LNCaP clone FGC (cell line): ENCODE results near the gene SLC39A10.
"Not testable (repeated sequence)": the region's sequence is repeated elsewhere in the genome, so short reads cannot be mapped to it uniquely, and the experiment has no call there.

Source experiments
- DNase-seq: peaks from one replicate; pipeline ENCODE4 v3.0.0-alpha.2; 2011; ENCODE audit warnings: low read depth
- H3K4me3 ChIP-seq: 2 replicates; pipeline ENCODE4 v1.5.1; 2011; ENCODE audit warnings: mild to moderate bottlenecking, low read depth, low read length, control low read depth
- TF ChIP-seq, protein P1 (sequence below): IDR thresholded peaks from 2 replicates; pipeline ENCODE4 v1.5.1; 2012; ENCODE audit warnings: mild to moderate bottlenecking; ENCODE audit not compliant: control insufficient read depth, insufficient read depth; ENCODE audit errors: extremely low read depth

The SLC39A10 gene

DNA sequence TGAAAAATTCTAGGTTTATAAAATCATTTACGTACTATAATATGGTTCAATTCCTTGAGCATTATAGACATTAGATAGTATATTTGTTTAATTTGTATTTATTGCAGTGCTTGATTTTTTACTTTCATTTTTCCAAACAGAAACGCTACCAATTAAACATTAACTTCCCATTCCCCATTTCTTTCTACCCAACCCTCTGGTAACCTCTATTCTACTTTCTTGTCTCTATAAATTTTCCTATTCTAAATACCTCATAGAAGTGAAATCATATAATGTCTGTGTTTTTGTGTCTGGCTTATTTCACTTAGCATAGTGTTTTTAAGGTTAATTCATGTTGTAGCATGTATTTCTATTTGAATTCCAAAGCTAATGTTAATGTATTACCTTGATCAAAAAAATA, 11.6 kb upstream of the SLC39A10 start:
- TF ChIP-seq, protein P1, sequence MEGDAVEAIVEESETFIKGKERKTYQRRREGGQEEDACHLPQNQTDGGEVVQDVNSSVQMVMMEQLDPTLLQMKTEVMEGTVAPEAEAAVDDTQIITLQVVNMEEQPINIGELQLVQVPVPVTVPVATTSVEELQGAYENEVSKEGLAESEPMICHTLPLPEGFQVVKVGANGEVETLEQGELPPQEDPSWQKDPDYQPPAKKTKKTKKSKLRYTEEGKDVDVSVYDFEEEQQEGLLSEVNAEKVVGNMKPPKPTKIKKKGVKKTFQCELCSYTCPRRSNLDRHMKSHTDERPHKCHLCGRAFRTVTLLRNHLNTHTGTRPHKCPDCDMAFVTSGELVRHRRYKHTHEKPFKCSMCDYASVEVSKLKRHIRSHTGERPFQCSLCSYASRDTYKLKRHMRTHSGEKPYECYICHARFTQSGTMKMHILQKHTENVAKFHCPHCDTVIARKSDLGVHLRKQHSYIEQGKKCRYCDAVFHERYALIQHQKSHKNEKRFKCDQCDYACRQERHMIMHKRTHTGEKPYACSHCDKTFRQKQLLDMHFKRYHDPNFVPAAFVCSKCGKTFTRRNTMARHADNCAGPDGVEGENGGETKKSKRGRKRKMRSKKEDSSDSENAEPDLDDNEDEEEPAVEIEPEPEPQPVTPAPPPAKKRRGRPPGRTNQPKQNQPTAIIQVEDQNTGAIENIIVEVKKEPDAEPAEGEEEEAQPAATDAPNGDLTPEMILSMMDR = no peak
- no peak overlapping the region for H3K4me3 ChIP-seq
- DNase-seq = no peak

- no peak overlapping the region for H3K4me3 ChIP-seq
- no peak for DNase-seq
- TF ChIP-seq, protein P1 = no peak
Observed at GRCh38 chr2:195646424-195646823, 10.6 kb upstream of the SLC39A10 start.

GRCh38 chr2:195647302-195647701, 9.7 kb upstream of the SLC39A10 start:
- no peak for DNase-seq
- no peak overlapping the region for H3K4me3 ChIP-seq
- TF ChIP-seq, protein P1 = no peak

DNA sequence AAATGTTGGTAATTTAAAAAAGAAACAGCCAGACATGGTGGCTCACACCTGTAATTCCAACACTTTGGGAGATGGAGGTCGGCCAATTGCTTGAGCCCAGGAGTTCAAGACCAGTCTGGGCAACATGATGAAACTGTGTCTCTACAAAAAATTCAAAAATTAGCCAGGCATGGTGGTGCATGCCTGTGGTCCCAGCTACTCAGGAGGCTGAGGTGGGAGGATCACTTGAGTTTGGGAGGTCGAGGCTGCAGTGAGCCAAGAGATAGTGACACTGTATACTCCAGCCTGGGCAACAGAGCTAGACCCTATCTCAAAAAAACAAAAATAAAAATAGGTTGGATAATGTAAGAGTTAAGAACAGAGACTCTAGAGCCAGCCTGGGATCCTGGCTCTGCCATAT, 8.7 kb upstream of the SLC39A10 start:
- not testable (repeated sequence) for H3K4me3 ChIP-seq, DNase-seq

DNA sequence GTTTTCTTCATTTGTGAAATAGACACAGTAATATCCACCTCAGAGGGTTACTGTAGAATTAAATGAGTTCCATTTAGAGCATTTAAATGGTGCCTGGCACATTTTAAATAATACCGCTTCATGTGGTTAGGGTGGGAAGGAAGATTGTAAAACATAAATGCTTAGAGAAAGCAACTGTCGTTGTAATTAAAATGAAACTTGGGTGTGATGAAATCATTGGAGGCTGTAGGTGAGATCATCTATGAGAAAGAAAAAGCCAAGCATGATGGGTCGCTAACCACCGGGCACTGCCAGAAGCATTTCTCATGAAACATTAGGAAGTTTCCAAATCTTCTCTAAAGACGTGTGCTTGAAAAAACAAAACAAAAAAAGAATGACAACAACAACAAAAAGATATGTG, 8.2 kb upstream of the SLC39A10 start:
- no peak for DNase-seq
- TF ChIP-seq, protein P1 = no peak
- H3K4me3 ChIP-seq = no peak overlapping the region

DNA sequence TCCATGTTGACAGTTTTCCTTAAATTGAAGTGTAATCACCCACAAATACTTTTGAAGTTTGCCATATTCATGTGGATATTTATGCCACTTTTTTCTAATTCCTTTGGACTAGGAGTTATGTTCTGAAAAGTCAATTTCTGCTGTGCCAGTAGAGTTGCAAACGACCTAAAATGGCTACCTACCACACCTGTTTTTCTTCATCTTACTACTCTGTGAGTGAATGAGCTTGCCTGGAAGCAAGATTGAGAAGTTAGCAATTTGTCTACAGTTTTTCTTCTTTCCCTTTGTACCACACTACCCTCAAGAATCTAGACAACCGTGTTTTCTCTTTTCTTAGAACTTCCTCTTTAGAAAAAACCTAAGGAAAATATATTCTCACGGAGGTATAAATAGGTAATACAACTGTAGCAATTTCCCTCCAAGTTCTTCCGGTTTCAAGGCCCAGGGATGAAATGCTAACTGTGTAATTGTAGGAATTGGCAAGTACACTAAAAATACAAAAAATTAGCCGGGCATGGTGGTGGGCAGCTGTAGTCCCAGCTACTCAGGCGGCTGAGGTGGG, 7.3 kb upstream of the SLC39A10 start:
- TF ChIP-seq, protein P1 = no peak
- DNase-seq = no peak
- no peak overlapping the region for H3K4me3 ChIP-seq

GRCh38 chr2:195651046-195651445, 6.0 kb upstream of the SLC39A10 start:
- H3K4me3 ChIP-seq = no peak overlapping the region
- TF ChIP-seq, protein P1 = no peak
- DNase-seq = no peak
